Suprapubic skin (tissue), 4 donors: ENCODE measurements around the gene RAB41. TPM values are rescaled to one million over a fixed set of nuclear protein-coding genes. Genes with fewer than 3 reads are reported as not detected.

Experiments used
- DNase-seq, 2 donors: peaks; one replicate each; pipeline ENCODE4 v3.0.0-alpha.2; 2019; ENCODE audit warnings: low spot score in 2 of 2
- H3K27ac ChIP-seq: fragments of 200-600 bp; sonication (generic); one replicate; pipeline ENCODE4 v1.5.1; 2019
- H3K27me3 ChIP-seq: fragments of 200-600 bp; sonication (generic); one replicate; pipeline ENCODE4 v1.5.1; 2019
- H3K36me3 ChIP-seq: fragments of 200-600 bp; sonication (generic); one replicate; pipeline ENCODE4 v1.5.1; 2019
- H3K4me1 ChIP-seq: fragments of 200-600 bp; sonication (generic); one replicate; pipeline ENCODE4 v1.5.1; 2019
- H3K4me3 ChIP-seq: fragments of 200-600 bp; sonication (generic); one replicate; pipeline ENCODE4 v1.5.1; 2019; ENCODE audit warnings: mild to moderate bottlenecking
- H3K9me3 ChIP-seq: fragments of 200-600 bp; sonication (generic); one replicate; pipeline ENCODE4 v1.5.1; 2019
- EP300 ChIP-seq: sonication (generic); formaldehyde crosslinking; IDR thresholded peaks from one replicate; pipeline ENCODE4 v1.6.1; 2017; ENCODE audit warnings: antibody characterized with exemption
- POLR2A ChIP-seq, 2 donors: fragments of 450-650 bp; IDR thresholded peaks; one replicate each; pipeline ENCODE4 v1.6.1; 2017; ENCODE audit warnings: antibody characterized with exemption in 2 of 2, mild to moderate bottlenecking in 2 of 2, moderate library complexity in 2 of 2
- POLR2AphosphoS5 ChIP-seq, 3 donors: sonication (generic); formaldehyde crosslinking; IDR thresholded peaks; one replicate each; pipeline ENCODE4 v1.6.1; 2017; ENCODE audit warnings: antibody characterized with exemption in 3 of 3
- WGBS: methylation state at CpG from one replicate; pipeline ENCODE4 v1.1.5; 2018; 5-methylcytosine and 5-hydroxymethylcytosine counted together
- total RNA-seq, 4 donors: library from RNA; depleted of rRNA; stranded (reverse); fragments of >200 nt; gene quantifications; one replicate each; pipeline ENCODE4 v1.1.0, GENCODE V29; 2016
- TF ChIP-seq, protein P1 (sequence below), 2 donors: fragments of 200-600 bp in 1 of 2; fragments of 450-650 bp in 1 of 2; sonication (generic) in 1 of 2; IDR thresholded peaks; one replicate each; pipeline ENCODE4 v1.5.1; 2016 to 2019; ENCODE audit warnings: antibody characterized with exemption in 2 of 2, mild to moderate bottlenecking in 1 of 2, moderate library complexity in 1 of 2

The RAB41 gene
- total RNA-seq, 4 donors from 2014 or later, result 0.68 TPM; not detected in 3

DNA sequence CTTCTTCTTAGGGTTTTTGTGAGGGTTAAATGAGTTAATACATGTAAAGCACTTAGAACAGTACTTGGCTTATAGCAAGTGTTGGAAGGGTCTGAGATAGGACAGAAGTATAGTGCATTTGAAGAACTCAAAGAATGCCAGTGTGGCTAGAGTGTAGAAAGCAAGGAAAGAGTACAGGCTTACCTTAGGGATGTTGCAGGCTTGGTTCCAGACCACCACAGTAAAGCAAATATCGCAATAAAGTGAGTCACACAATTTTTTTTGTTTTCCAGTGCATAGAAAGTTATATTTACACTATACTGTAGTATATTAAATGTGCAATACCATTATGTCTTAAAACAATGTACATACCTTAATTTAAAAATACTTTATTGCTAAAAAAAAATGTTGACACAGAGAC lies 49.2 kb downstream of the RAB41 start:
- no peaks in the 10 kb centered on the region for H3K9me3 ChIP-seq
- no peak for DNase-seq
- 46% methylated on average over 1 of the region's 1 CpG for WGBS
- no peaks in the 10 kb centered on the region for H3K27me3 ChIP-seq
- no peaks in the 10 kb centered on the region for H3K36me3 ChIP-seq
- no peaks in the 10 kb centered on the region for H3K4me1 ChIP-seq
- H3K27ac ChIP-seq, result no peak overlapping the region
- no peak overlapping the region for H3K4me3 ChIP-seq
- TF ChIP-seq EP300, result no peak
- TF ChIP-seq, protein P1, sequence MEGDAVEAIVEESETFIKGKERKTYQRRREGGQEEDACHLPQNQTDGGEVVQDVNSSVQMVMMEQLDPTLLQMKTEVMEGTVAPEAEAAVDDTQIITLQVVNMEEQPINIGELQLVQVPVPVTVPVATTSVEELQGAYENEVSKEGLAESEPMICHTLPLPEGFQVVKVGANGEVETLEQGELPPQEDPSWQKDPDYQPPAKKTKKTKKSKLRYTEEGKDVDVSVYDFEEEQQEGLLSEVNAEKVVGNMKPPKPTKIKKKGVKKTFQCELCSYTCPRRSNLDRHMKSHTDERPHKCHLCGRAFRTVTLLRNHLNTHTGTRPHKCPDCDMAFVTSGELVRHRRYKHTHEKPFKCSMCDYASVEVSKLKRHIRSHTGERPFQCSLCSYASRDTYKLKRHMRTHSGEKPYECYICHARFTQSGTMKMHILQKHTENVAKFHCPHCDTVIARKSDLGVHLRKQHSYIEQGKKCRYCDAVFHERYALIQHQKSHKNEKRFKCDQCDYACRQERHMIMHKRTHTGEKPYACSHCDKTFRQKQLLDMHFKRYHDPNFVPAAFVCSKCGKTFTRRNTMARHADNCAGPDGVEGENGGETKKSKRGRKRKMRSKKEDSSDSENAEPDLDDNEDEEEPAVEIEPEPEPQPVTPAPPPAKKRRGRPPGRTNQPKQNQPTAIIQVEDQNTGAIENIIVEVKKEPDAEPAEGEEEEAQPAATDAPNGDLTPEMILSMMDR (IDR thresholded peaks at IDR 0.05), result no peak
- no peak for TF ChIP-seq POLR2A (IDR thresholded peaks at IDR 0.05)
- no peak for TF ChIP-seq POLR2AphosphoS5 (IDR thresholded peaks at IDR 0.05)

- Histone ChIP-seq H3K36me3 (no peaks in the 10 kb centered on the region), H3K9me3 (no peaks in the 10 kb centered on the region), H3K27me3 (no peaks in the 10 kb centered on the region), H3K27ac (no peak overlapping the region), H3K4me1 (no peaks in the 10 kb centered on the region), H3K4me3 (no peak overlapping the region)
- TF ChIP-seq POLR2AphosphoS5 (IDR thresholded peaks at IDR 0.05), result no peak
- TF ChIP-seq, protein P1 (IDR thresholded peaks at IDR 0.05), result no peak
- TF ChIP-seq EP300, result no peak
- TF ChIP-seq POLR2A (IDR thresholded peaks at IDR 0.05), result no peak
- DNase-seq, result no peak
- WGBS, result 79% methylated on average over 1 of the region's 1 CpG
Observed at GRCh38 chrX:70332600-70332999, 50.6 kb downstream of the RAB41 start.

Other genes with a start within 250 kb of the RAB41 start
- 10 to 100 TPM in 2 of 4 donors, 1 to 10 TPM in 2; 4.7 to 23.0 (median 12.4) TPM for gene AWAT2, start 232.2 kb upstream of the RAB41 start, total RNA-seq
- not detected for gene OTUD6A, start 219.7 kb upstream of the RAB41 start, total RNA-seq
- gene IGBP1, start 148.7 kb upstream of the RAB41 start, total RNA-seq, result 10 to 100 TPM; 50.7 to 83.5 (median 64.6) TPM
- 10 to 100 TPM in 3 of 4 donors, 1 to 10 TPM in 1; 7.2 to 42.0 (median 19.0) TPM for gene DGAT2L6, start 104.7 kb upstream of the RAB41 start, total RNA-seq
- gene AWAT1, start 47.5 kb upstream of the RAB41 start, total RNA-seq, result 10 to 100 TPM in 1 of 4 donors, 1 to 10 TPM in 3; 2.7 to 13.5 (median 4.0) TPM
- 1 to 10 TPM; 2.2 to 7.0 (median 4.3) TPM for gene P2RY4, start 22.0 kb upstream of the RAB41 start, total RNA-seq
- gene ARR3, start 13.8 kb upstream of the RAB41 start, total RNA-seq, result not detected
- 10 to 100 TPM; 15.6 to 37.8 (median 30.6) TPM for gene PDZD11, start 7.8 kb downstream of the RAB41 start, total RNA-seq
- gene KIF4A, start 7.9 kb downstream of the RAB41 start, total RNA-seq, result 1 to 10 TPM; 1.4 to 2.3 (median 1.9) TPM
- gene GDPD2, start 141.1 kb downstream of the RAB41 start, total RNA-seq, result 10 to 100 TPM; 15.8 to 68.7 (median 44.7) TPM
- 10 to 100 TPM; 12.8 to 42.1 (median 26.7) TPM for gene DLG3, start 162.7 kb downstream of the RAB41 start, total RNA-seq